Tibial artery (tissue), 4 donors: ENCODE measurements around the gene SF3B2.
"Not testable (repeated sequence)": the region's sequence is repeated elsewhere in the genome, so short reads cannot be mapped to it uniquely, and the experiment has no call there.

Experiments used
- DNase-seq, 2 donors: peaks; one replicate each; pipeline ENCODE4 v3.0.0-alpha.2; 2019
- H3K27ac ChIP-seq, 2 donors: fragments of 200-600 bp; sonication (generic) in 1 of 2; 1 replicate in 1 of 2; 2 replicates in 1 of 2; pipeline ENCODE4 v1.5.1; 2018 to 2019; ENCODE audit warnings: mild to moderate bottlenecking in 1 of 2
- H3K27me3 ChIP-seq, 2 donors: fragments of 200-600 bp; sonication (generic) in 1 of 2; one replicate each; pipeline versions ENCODE4 v1.5.1 to v1.6.0; 2016 to 2019
- H3K36me3 ChIP-seq, 3 donors: fragments of 200-600 bp; sonication (generic) in 2 of 3; one replicate each; pipeline ENCODE4 v1.5.1; 2016 to 2019; ENCODE audit warnings: mild to moderate bottlenecking in 2 of 3
- H3K4me1 ChIP-seq, 4 donors: fragments of 200-600 bp; sonication (generic) in 2 of 4; 1 replicate in 3 of 4; 2 replicates in 1 of 4; pipeline ENCODE4 v1.5.1; 2016 to 2019
- H3K4me3 ChIP-seq, 2 donors: fragments of 200-600 bp; sonication (generic) in 1 of 2; 1 replicate in 1 of 2; 2 replicates in 1 of 2; pipeline ENCODE4 v1.5.1; 2018 to 2019; ENCODE audit warnings: mild to moderate bottlenecking in 2 of 2
- H3K9me3 ChIP-seq, 3 donors: fragments of 200-600 bp; sonication (generic) in 1 of 3; one replicate each; pipeline ENCODE4 v1.5.1; 2016 to 2019
- CTCF ChIP-seq, 2 experiments: fragments of 200-600 bp in 1 of 2; fragments of 450-650 bp in 1 of 2; IDR thresholded peaks; one replicate each; pipeline ENCODE4 v1.5.1; 2017 to 2019; ENCODE audit warnings: antibody characterized with exemption in 2 of 2, mild to moderate bottlenecking in 1 of 2, moderate library complexity in 1 of 2
- intact Hi-C: fragments of 100-400 bp; cut with DNase I; formaldehyde crosslinking; loops from one replicate; pipeline ENCODE4 v1.15.0; 2023; ENCODE audit warnings: low total_unique reads

SF3B2 gene

GRCh38 chr11:66072518-66072917, 20.4 kb downstream of the SF3B2 start:
- intact Hi-C loops: no loop called here
- H3K36me3 ChIP-seq: peaks cover 5 to 16% (median 13%) of the 10 kb centered on the region in 3 donors
- no peak for DNase-seq
- no peaks in the 10 kb centered on the region for H3K9me3 ChIP-seq
- no peak overlapping the region for H3K27ac ChIP-seq
- peaks cover 5 to 43% (median 35%) of the 10 kb centered on the region in 4 donors for H3K4me1 ChIP-seq
- no peak overlapping the region for H3K4me3 ChIP-seq
- H3K27me3 ChIP-seq: no peaks in the 10 kb centered on the region
- no peak for TF ChIP-seq CTCF (IDR thresholded peaks at IDR 0.05)

GRCh38 chr11:66073669-66074068, 21.5 kb downstream of the SF3B2 start:
- no peaks in the 10 kb centered on the region for H3K27me3 ChIP-seq
- DNase-seq: no peak
- H3K27ac ChIP-seq: no peak overlapping the region
- intact Hi-C loops: no loop called here
- peaks cover 5 to 34% (median 30%) of the 10 kb centered on the region in 4 donors for H3K4me1 ChIP-seq
- peaks cover 0 to 5% (median 1%) of the 10 kb centered on the region in 3 donors for H3K36me3 ChIP-seq
- H3K9me3 ChIP-seq: no peaks in the 10 kb centered on the region
- TF ChIP-seq CTCF (IDR thresholded peaks at IDR 0.05): no peak
- no peak overlapping the region for H3K4me3 ChIP-seq

GRCh38 chr11:66075273-66075672, 23.1 kb downstream of the SF3B2 start:
- Histone ChIP-seq H3K9me3 (no peaks in the 10 kb centered on the region), H3K4me3 (no peak overlapping the region), H3K36me3 (peaks cover 0 to 5% (median 0%) of the 10 kb centered on the region in 3 donors), H3K27ac (no peak overlapping the region), H3K4me1 (peaks cover 0 to 33% (median 27%) of the 10 kb centered on the region in 4 donors), H3K27me3 (no peaks in the 10 kb centered on the region)
- TF ChIP-seq CTCF (IDR thresholded peaks at IDR 0.05): no peak
- intact Hi-C loops: no loop called here
- no peak for DNase-seq

GRCh38 chr11:66076561-66076960, 24.4 kb downstream of the SF3B2 start:
- Histone ChIP-seq H3K27me3 (no peaks in the 10 kb centered on the region), H3K27ac (no peak overlapping the region), H3K4me3 (no peak overlapping the region), H3K9me3 (no peaks in the 10 kb centered on the region), H3K36me3 (peaks cover 0 to 5% (median 0%) of the 10 kb centered on the region in 3 donors), H3K4me1 (peaks cover 0 to 41% (median 35%) of the 10 kb centered on the region in 4 donors)
- DNase-seq: no peak
- TF ChIP-seq CTCF (IDR thresholded peaks at IDR 0.05): no peak
- intact Hi-C loops: no loop called here

GRCh38 chr11:66077927-66078326, 25.8 kb downstream of the SF3B2 start:
- H3K9me3 ChIP-seq: no peaks in the 10 kb centered on the region
- DNase-seq: no peak
- no peak for TF ChIP-seq CTCF (IDR thresholded peaks at IDR 0.05)
- H3K4me1 ChIP-seq: peaks cover 0 to 48% (median 36%) of the 10 kb centered on the region in 4 donors
- H3K27me3 ChIP-seq: no peaks in the 10 kb centered on the region
- intact Hi-C loops: no loop called here
- no peak overlapping the region for H3K27ac ChIP-seq
- no peak overlapping the region for H3K4me3 ChIP-seq
- H3K36me3 ChIP-seq: peaks cover 0 to 5% (median 0%) of the 10 kb centered on the region in 3 donors

- H3K27ac ChIP-seq, DNase-seq, intact Hi-C loops: not testable (repeated sequence)
Observed at GRCh38 chr11:66078949-66079348, 26.8 kb downstream of the SF3B2 start.

More at GRCh38 chr11:66078949-66079348, 26.8 kb downstream of the SF3B2 start:
- not testable (repeated sequence) for H3K4me3 ChIP-seq, H3K27me3 ChIP-seq, H3K36me3 ChIP-seq, H3K9me3 ChIP-seq
- H3K4me1 ChIP-seq: peaks cover 0 to 58% (median 45%) of the 10 kb centered on the region in 4 donors
